PC-3 (cell line): ENCODE results near the gene GLG1. TPM values are rescaled to one million over a fixed set of nuclear protein-coding genes. Genes with fewer than 3 reads are reported as not detected.

Source experiments
- ATAC-seq: fragments of 200-7000 bp; cut with Tn5 transposase; 2 replicates; pipeline ENCODE4 v1.9.1; 2020; ENCODE audit warnings: mild to moderate bottlenecking, moderate library complexity
- BruUV-seq: library from RNA; stranded (reverse); fragments of 400-500 nt; replicated peaks from 2 replicates; lab custom pipeline; 2021; lab: Mats Ljungman, UMichigan
- CTCF ChIA-PET: fragments of 300-600 bp; sonication (Branson Sonifier 250); formaldehyde crosslinking; loops from one replicate; lab custom pipeline; 2022; ENCODE audit warnings: antibody characterized with exemption; lab: Charles Lee
- POLR2A ChIA-PET: fragments of 300-600 bp; sonication (Branson Sonifier 250); formaldehyde crosslinking; loops from one replicate; lab custom pipeline; 2022; ENCODE audit warnings: antibody characterized with exemption; ENCODE audit not compliant: unreplicated experiment; lab: Charles Lee
- DNase-seq: peaks from one replicate; pipeline ENCODE4 v3.0.0-alpha.2; 2015
- H2AFZ ChIP-seq: fragments of 300-600 bp; sonication (generic); 2 replicates; pipeline ENCODE4 v1.6.0; 2016; ENCODE audit warnings: antibody characterized with exemption, low read length
- H3F3A ChIP-seq: fragments of 300-600 bp; sonication (generic); one replicate; pipeline ENCODE4 v1.6.0; 2017; ENCODE audit warnings: antibody characterized with exemption, low read length, control low read depth, mild to moderate bottlenecking; ENCODE audit not compliant: unreplicated experiment
- H3K27ac ChIP-seq: fragments of 300-600 bp; sonication (generic); 2 replicates; pipeline ENCODE4 v1.5.1; 2016; ENCODE audit warnings: mild to moderate bottlenecking, low read length
- H3K27me3 ChIP-seq: fragments of 300-600 bp; sonication (generic); 2 replicates; pipeline ENCODE4 v1.6.1; 2016; ENCODE audit warnings: low read length, mixed read lengths
- H3K36me3 ChIP-seq: fragments of 300-600 bp; sonication (generic); 2 replicates; pipeline ENCODE4 v1.6.1; 2016; ENCODE audit warnings: low read depth, mixed run types, low read length, mixed read lengths
- H3K4me1 ChIP-seq: fragments of 300-600 bp; sonication (generic); 2 replicates; pipeline ENCODE4 v1.5.1; 2016; ENCODE audit warnings: low read length; ENCODE audit not compliant: insufficient read depth
- H3K4me2 ChIP-seq: fragments of 300-600 bp; sonication (generic); 2 replicates; pipeline ENCODE4 v1.6.0; 2016; ENCODE audit warnings: low read length
- H3K4me3 ChIP-seq: fragments of 300-600 bp; sonication (generic); 2 replicates; pipeline ENCODE4 v1.5.1; 2016; ENCODE audit warnings: mild to moderate bottlenecking, low read length, mixed read lengths
- H3K79me2 ChIP-seq: fragments of 300-600 bp; sonication (generic); 2 replicates; pipeline ENCODE4 v1.6.1; 2017; ENCODE audit warnings: low read length, mixed read lengths
- H3K9ac ChIP-seq: fragments of 300-600 bp; sonication (generic); 2 replicates; pipeline ENCODE4 v1.6.0; 2016; ENCODE audit warnings: mild to moderate bottlenecking, low read length
- H3K9me2 ChIP-seq: fragments of 300-600 bp; sonication (generic); replicated peaks from 2 replicates; pipeline ENCODE4 v1.6.1; 2016; ENCODE audit warnings: mixed run types, low read length, mixed read lengths
- H3K9me3 ChIP-seq: fragments of 300-600 bp; sonication (generic); 2 replicates; pipeline ENCODE4 v1.6.1; 2016; ENCODE audit warnings: low read length, mixed read lengths
- H4K20me1 ChIP-seq: fragments of 300-600 bp; sonication (generic); 2 replicates; pipeline ENCODE4 v1.6.1; 2016; ENCODE audit warnings: low read length, mixed read lengths
- EZH2 ChIP-seq: fragments of 300-600 bp; sonication (generic); IDR thresholded peaks from one replicate; pipeline ENCODE4 v1.6.1; 2017; ENCODE audit warnings: antibody characterized with exemption, mild to moderate bottlenecking, low read length; ENCODE audit not compliant: unreplicated experiment
- EZH2phosphoT487 ChIP-seq: fragments of 300-600 bp; sonication (generic); IDR thresholded peaks from 2 replicates; pipeline ENCODE4 v1.6.1; 2018; ENCODE audit warnings: mild to moderate bottlenecking, antibody characterized with exemption, low read length, borderline replicate concordance
- intact Hi-C: fragments of 100-400 bp; cut with micrococcal nuclease; formaldehyde crosslinking; loops from 2 replicates; pipeline ENCODE4 v1.9.0; 2023
- total RNA-seq: library from RNA; depleted of rRNA; stranded (reverse); fragments of >200 nt; gene quantifications from 2 replicates; pipeline ENCODE4 v1.2.3, GENCODE V29; 2014
- TF ChIP-seq, protein P1 (sequence below): fragments of 300-600 bp; sonication (generic); conservative IDR thresholded peaks from 2 replicates; pipeline ENCODE4 v1.5.1; 2017; ENCODE audit warnings: antibody characterized with exemption, low read depth, mild to moderate bottlenecking, low read length

GLG1 gene
- total RNA-seq, 1 experiment from 2014 or later = 63.5 TPM

DNA sequence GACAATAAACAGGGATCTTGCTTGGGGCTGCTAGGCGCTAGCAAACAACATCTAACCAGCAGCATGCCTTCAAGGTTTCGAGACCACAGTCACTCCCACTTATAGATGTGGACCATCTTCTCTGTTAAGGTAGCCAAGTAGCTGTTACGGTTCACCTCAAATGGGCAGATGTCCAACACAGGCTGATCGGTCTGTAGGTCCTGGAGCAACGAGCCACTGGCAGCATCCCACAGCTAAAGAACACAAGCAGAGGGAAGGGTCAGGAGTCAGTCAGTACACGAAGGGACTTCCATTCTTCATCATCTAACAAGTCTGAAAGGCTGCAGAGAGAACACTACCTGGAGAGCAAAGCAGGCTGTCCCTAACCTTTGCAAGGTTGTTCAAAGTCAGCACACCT is 16.9 kb upstream of the GLG1 start:
- intact Hi-C loops = loop anchor here (10.0 kb wide), 1 partner anchor 179 kb away; no protein-coding TSS in a partner anchor
- H3K27ac ChIP-seq = no peak overlapping the region
- no peaks in the 10 kb centered on the region for H3K9me3 ChIP-seq
- DNase-seq (no peak), ATAC-seq (no peak)
- no peak overlapping the region for H2AFZ ChIP-seq
- no peak overlapping the region for H3K4me2 ChIP-seq
- no peaks in the 10 kb centered on the region for H3K27me3 ChIP-seq
- H3K4me1 ChIP-seq = no peaks in the 10 kb centered on the region
- no peaks in the 10 kb centered on the region for H3K9me2 ChIP-seq
- CTCF ChIA-PET = no interaction called here
- TF ChIP-seq EZH2 = no peak
- no peak for TF ChIP-seq EZH2phosphoT487
- TF ChIP-seq, protein P1, sequence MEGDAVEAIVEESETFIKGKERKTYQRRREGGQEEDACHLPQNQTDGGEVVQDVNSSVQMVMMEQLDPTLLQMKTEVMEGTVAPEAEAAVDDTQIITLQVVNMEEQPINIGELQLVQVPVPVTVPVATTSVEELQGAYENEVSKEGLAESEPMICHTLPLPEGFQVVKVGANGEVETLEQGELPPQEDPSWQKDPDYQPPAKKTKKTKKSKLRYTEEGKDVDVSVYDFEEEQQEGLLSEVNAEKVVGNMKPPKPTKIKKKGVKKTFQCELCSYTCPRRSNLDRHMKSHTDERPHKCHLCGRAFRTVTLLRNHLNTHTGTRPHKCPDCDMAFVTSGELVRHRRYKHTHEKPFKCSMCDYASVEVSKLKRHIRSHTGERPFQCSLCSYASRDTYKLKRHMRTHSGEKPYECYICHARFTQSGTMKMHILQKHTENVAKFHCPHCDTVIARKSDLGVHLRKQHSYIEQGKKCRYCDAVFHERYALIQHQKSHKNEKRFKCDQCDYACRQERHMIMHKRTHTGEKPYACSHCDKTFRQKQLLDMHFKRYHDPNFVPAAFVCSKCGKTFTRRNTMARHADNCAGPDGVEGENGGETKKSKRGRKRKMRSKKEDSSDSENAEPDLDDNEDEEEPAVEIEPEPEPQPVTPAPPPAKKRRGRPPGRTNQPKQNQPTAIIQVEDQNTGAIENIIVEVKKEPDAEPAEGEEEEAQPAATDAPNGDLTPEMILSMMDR = no peak
- H3F3A ChIP-seq = peaks cover 2% of the 10 kb centered on the region
- no TSS peak for BruUV-seq
- H3K9ac ChIP-seq = no peak overlapping the region
- peaks cover 7% of the 10 kb centered on the region; the same call in 1 of the 2 replicates for H4K20me1 ChIP-seq
- POLR2A ChIA-PET = no interaction called here
- no peak overlapping the region for H3K4me3 ChIP-seq
- H3K79me2 ChIP-seq = no peaks in the 10 kb centered on the region
- peaks cover 50% of the 10 kb centered on the region for H3K36me3 ChIP-seq

DNA sequence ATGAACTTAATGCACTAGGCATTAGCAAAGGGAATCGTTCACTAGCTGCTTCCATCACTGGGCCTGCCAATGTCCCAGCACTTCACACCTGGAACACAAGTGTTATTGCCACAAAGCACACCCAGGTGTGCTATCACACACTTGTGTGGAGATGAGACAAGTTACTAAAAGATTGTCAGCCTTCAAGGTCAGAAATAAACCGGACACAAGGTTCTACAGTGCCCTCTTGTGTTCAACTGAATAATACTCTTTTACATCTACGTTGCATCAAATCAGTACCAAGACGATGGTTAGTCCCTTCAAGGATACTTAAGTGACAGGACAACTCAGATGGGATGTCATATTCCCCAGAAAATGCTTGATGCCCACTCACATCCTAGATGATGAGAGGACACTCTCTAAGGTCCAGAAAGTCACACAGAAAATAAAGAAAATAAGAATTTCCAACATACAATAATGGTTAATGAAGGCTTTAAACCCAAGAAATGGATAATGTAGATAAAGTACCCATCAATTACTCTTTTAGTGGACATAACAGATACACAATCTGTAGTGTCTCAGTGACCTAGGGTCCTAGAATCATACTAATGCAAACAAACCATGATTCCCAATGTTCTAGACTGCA is 16.4 kb upstream of the GLG1 start:
- no peaks in the 10 kb centered on the region for H3K9me3 ChIP-seq
- no peak overlapping the region for H3K4me3 ChIP-seq
- ChIA-PET CTCF (no interaction called here), POLR2A (no interaction called here)
- intact Hi-C loops = loop anchor here (10.0 kb wide), 1 partner anchor 179 kb away; no protein-coding TSS in a partner anchor
- H3F3A ChIP-seq = no peaks in the 10 kb centered on the region
- no TSS peak for BruUV-seq
- no peaks in the 10 kb centered on the region for H3K9me2 ChIP-seq
- H3K9ac ChIP-seq = no peak overlapping the region
- no peaks in the 10 kb centered on the region for H3K4me1 ChIP-seq
- H2AFZ ChIP-seq = no peak overlapping the region
- H3K79me2 ChIP-seq = no peaks in the 10 kb centered on the region
- peak; percentile 56 for ATAC-seq
- DNase-seq = peak; percentile 59
- no peak overlapping the region for H3K4me2 ChIP-seq
- peaks cover 7% of the 10 kb centered on the region; the same call in 1 of the 2 replicates for H4K20me1 ChIP-seq
- H3K27me3 ChIP-seq = no peaks in the 10 kb centered on the region
- no peak overlapping the region for H3K27ac ChIP-seq
- TF ChIP-seq, protein P1 = peak; percentile 71
- TF ChIP-seq EZH2 = no peak
- peaks cover 45% of the 10 kb centered on the region for H3K36me3 ChIP-seq

GRCh38 chr16:74622005-74622404 is 15.1 kb upstream of the GLG1 start:
- intact Hi-C loops = loop anchor here (10.0 kb wide), 1 partner anchor 177 kb away; no protein-coding TSS in a partner anchor

More at GRCh38 chr16:74622005-74622404, 15.1 kb upstream of the GLG1 start:
- Histone ChIP-seq H3K27me3 (no peaks in the 10 kb centered on the region), H3K4me1 (no peaks in the 10 kb centered on the region), H3K9ac (no peak overlapping the region), H3F3A (no peaks in the 10 kb centered on the region), H3K4me2 (no peak overlapping the region), H3K9me2 (no peaks in the 10 kb centered on the region), H4K20me1 (peaks cover 7% of the 10 kb centered on the region; the same call in 1 of the 2 replicates), H3K36me3 (peaks cover 34% of the 10 kb centered on the region), H2AFZ (no peak overlapping the region), H3K4me3 (no peak overlapping the region), H3K9me3 (no peaks in the 10 kb centered on the region), H3K27ac (no peak overlapping the region), H3K79me2 (no peaks in the 10 kb centered on the region)
- ATAC-seq (no peak), DNase-seq (no peak)
- BruUV-seq = TSS peak; percentile 14
- POLR2A ChIA-PET = no interaction called here
- CTCF ChIA-PET = no interaction called here
- TF ChIP-seq EZH2 (no peak), EZH2phosphoT487 (no peak)
- TF ChIP-seq, protein P1 = no peak
